GM12865 (cell line): ENCODE results near the gene GALR2.

ENCODE experiments used
- DNase-seq: peaks from one replicate; pipeline ENCODE4 v3.0.0; 2010; ENCODE audit warnings: low read depth
- H3K4me3 ChIP-seq: 2 replicates; pipeline ENCODE4 v1.5.1; 2011; ENCODE audit warnings: mild to moderate bottlenecking, low read depth, low read length, control low read depth
- CTCF ChIP-seq: IDR thresholded peaks from 2 replicates; pipeline ENCODE4 v1.5.1; 2011; ENCODE audit warnings: low read length, control low read depth, low read depth, inconsistent platforms; ENCODE audit not compliant: insufficient read depth; ENCODE audit errors: missing control alignments

The GALR2 gene

GRCh38 chr17:76078860-76079534 lies 4.4 kb downstream of the GALR2 start, which contains the start of gene ZACN:
TSS of gene ZACN (plus strand) at chr17:76079182. CDS start at chr17:76079265, 83 bp downstream.
- TF ChIP-seq CTCF = no peak
- H3K4me3 ChIP-seq = no peak within 1 kb of the TSS
- no peak for DNase-seq

GRCh38 chr17:76079535-76079955 lies 5.0 kb downstream of the GALR2 start:
- no peak overlapping the region for H3K4me3 ChIP-seq
- no peak for TF ChIP-seq CTCF

GRCh38 chr17:76079956-76080767 lies 5.6 kb downstream of the GALR2 start:
- no peak for DNase-seq
- no peak for TF ChIP-seq CTCF
- no peak overlapping the region for H3K4me3 ChIP-seq

More at GRCh38 chr17:76079535-76079955, 5.0 kb downstream of the GALR2 start:
- DNase-seq = no peak

GRCh38 chr17:76080768-76081287 lies 6.2 kb downstream of the GALR2 start:
- H3K4me3 ChIP-seq = no peak overlapping the region
- DNase-seq = no peak
- no peak for TF ChIP-seq CTCF

GRCh38 chr17:76081295-76082210 lies 7.0 kb downstream of the GALR2 start:
- DNase-seq = no peak
- no peak for TF ChIP-seq CTCF
- H3K4me3 ChIP-seq = no peak overlapping the region
